ENCODE results near the gene GPBP1. TPM values are rescaled to one million over a fixed set of nuclear protein-coding genes. Genes with fewer than 3 reads are reported as not detected.
"Not testable (repeated sequence)": the region's sequence is repeated elsewhere in the genome, so short reads cannot be mapped to it uniquely, and the experiment has no call there.

GPBP1 gene
- total RNA-seq, 1 donor from 2014 or later: 70.6 TPM

GRCh38 chr5:57166276-57166675 lies 7.6 kb upstream of the GPBP1 start:
- no peak for DNase-seq
- intact Hi-C loops (cut with DNase I): no loop called here
- Histone ChIP-seq H3K27me3 (ENCODE audit: low read depth) (no peaks in the 10 kb centered on the region), H3K36me3 (no peaks in the 10 kb centered on the region), H3K27ac (no peak overlapping the region), H3K4me1 (no peaks in the 10 kb centered on the region), H3K9me3 (no peaks in the 10 kb centered on the region), H3K4me3 (no peak overlapping the region)
- peak; percentile 54 to 75 for ATAC-seq
- no peak for TF ChIP-seq CTCF (IDR thresholded peaks at IDR 0.05)

GRCh38 chr5:57167201-57167600 lies 6.7 kb upstream of the GPBP1 start:
- no peak for TF ChIP-seq CTCF (IDR thresholded peaks at IDR 0.05)
- no peaks in the 10 kb centered on the region for H3K36me3 ChIP-seq
- no peaks in the 10 kb centered on the region for H3K9me3 ChIP-seq
- ATAC-seq (no peak), DNase-seq (no peak)
- no peak overlapping the region for H3K4me3 ChIP-seq
- H3K4me1 ChIP-seq: peaks cover 5% of the 10 kb centered on the region
- no peak overlapping the region for H3K27ac ChIP-seq
- no peaks in the 10 kb centered on the region for H3K27me3 ChIP-seq (ENCODE audit: low read depth)
- intact Hi-C loops (cut with DNase I): no loop called here

GRCh38 chr5:57170116-57170515 lies 3.7 kb upstream of the GPBP1 start:
- DNase-seq; ATAC-seq; H3K27me3 ChIP-seq (ENCODE audit: low read depth); intact Hi-C loops (cut with DNase I); H3K36me3 ChIP-seq; H3K27ac ChIP-seq; H3K4me3 ChIP-seq; H3K9me3 ChIP-seq; H3K4me1 ChIP-seq: not testable (repeated sequence)

GRCh38 chr5:57171816-57172465 lies 1.9 kb upstream of the GPBP1 start:
- TF ChIP-seq CTCF (IDR thresholded peaks at IDR 0.05): no peak
- Histone ChIP-seq H3K9me3 (no peaks in the 10 kb centered on the region), H3K27me3 (ENCODE audit: low read depth) (no peaks in the 10 kb centered on the region), H3K27ac (peak overlapping the region; percentile 98), H3K4me1 (peaks cover 16% of the 10 kb centered on the region), H3K4me3 (peak overlapping the region; percentile 86), H3K36me3 (no peaks in the 10 kb centered on the region)
- ATAC-seq: peak in 1 of 2 donors; percentile 28
- intact Hi-C loops (cut with DNase I): no loop called here
- no peak for DNase-seq

GRCh38 chr5:57172466-57173318 lies 1.2 kb upstream of the GPBP1 start:
- ATAC-seq (no peak), DNase-seq (no peak)
- Histone ChIP-seq H3K27ac (peak overlapping the region; percentile 98), H3K27me3 (ENCODE audit: low read depth) (no peaks in the 10 kb centered on the region), H3K4me1 (peaks cover 23% of the 10 kb centered on the region), H3K36me3 (no peaks in the 10 kb centered on the region), H3K4me3 (peak overlapping the region; percentile 86), H3K9me3 (no peaks in the 10 kb centered on the region)
- intact Hi-C loops (cut with DNase I): no loop called here
- TF ChIP-seq CTCF (IDR thresholded peaks at IDR 0.05): no peak
